Lower lobe of right lung (tissue), 2 donors: ENCODE measurements around the gene ZRANB2. TPM values are rescaled to one million over a fixed set of nuclear protein-coding genes. Genes with fewer than 3 reads are reported as not detected.

Experiments used
- ATAC-seq, 2 donors: fragments of 200-7000 bp; cut with Tn5 transposase; one replicate each; pipeline ENCODE4 v1.9.1; 2020 to 2022; ENCODE audit warnings: mild to moderate bottlenecking in 2 of 2, moderate library complexity in 2 of 2
- DNase-seq: peaks from one replicate; pipeline ENCODE4 v3.0.0-alpha.2; 2020
- H3K27ac ChIP-seq: fragments of 200-600 bp; one replicate; pipeline ENCODE4 v1.8.0; 2022
- H3K27me3 ChIP-seq: fragments of 200-600 bp; one replicate; pipeline ENCODE4 v1.8.0; 2022; ENCODE audit warnings: low read depth
- H3K36me3 ChIP-seq: fragments of 200-600 bp; one replicate; pipeline ENCODE4 v1.8.0; 2022; ENCODE audit warnings: mild to moderate bottlenecking
- H3K4me1 ChIP-seq: fragments of 200-600 bp; one replicate; pipeline ENCODE4 v1.8.0; 2022
- H3K4me3 ChIP-seq: fragments of 200-600 bp; one replicate; pipeline ENCODE4 v1.8.0; 2022; ENCODE audit warnings: mild to moderate bottlenecking
- H3K9me3 ChIP-seq: fragments of 200-600 bp; one replicate; pipeline ENCODE4 v1.8.0; 2022
- intact Hi-C: fragments of 100-400 bp; cut with DNase I; formaldehyde crosslinking; loops from one replicate; pipeline ENCODE4 v1.11.0; 2022
- total RNA-seq: library from RNA; stranded (reverse); fragmentation: NEBNext Ultra II Directional; extraction: Animal tissue kit (Norgen Biotek cat#: 25700); gene quantifications from one replicate; pipeline ENCODE4 v1.2.1, GENCODE V29; 2021
- TF ChIP-seq, protein P1 (sequence below): fragments of 200-600 bp; IDR thresholded peaks from one replicate; pipeline ENCODE4 v1.8.0; 2022; ENCODE audit warnings: antibody characterized with exemption, mild to moderate bottlenecking
- donor health status: DM: no; HTN: yes; CAD: no; lungs with severe emphysema.

ZRANB2 gene
- total RNA-seq, 1 donor from 2014 or later = 85.2 TPM

DNA sequence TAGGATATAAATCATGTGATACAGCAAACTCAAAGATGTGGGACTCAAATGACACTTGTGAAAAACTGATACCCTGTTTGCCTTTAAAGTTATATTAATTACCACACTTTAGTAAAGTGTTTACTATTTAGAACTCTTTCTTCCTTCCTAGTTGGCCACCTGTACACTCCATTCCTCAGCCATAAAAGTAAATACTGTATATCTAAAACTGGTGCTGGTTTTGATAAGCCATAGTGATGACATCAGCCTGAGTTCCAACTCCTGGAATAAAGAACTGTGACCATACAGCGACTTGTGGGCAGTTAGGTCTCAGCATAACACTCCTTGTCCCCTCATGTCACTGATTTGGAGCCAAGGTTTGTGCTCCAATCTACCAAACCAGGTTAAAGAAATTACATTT, 36.0 kb downstream of the ZRANB2 start:
- H3K4me3 ChIP-seq = no peak overlapping the region
- H3K27ac ChIP-seq = no peak overlapping the region
- H3K9me3 ChIP-seq = no peaks in the 10 kb centered on the region
- TF ChIP-seq, protein P1, sequence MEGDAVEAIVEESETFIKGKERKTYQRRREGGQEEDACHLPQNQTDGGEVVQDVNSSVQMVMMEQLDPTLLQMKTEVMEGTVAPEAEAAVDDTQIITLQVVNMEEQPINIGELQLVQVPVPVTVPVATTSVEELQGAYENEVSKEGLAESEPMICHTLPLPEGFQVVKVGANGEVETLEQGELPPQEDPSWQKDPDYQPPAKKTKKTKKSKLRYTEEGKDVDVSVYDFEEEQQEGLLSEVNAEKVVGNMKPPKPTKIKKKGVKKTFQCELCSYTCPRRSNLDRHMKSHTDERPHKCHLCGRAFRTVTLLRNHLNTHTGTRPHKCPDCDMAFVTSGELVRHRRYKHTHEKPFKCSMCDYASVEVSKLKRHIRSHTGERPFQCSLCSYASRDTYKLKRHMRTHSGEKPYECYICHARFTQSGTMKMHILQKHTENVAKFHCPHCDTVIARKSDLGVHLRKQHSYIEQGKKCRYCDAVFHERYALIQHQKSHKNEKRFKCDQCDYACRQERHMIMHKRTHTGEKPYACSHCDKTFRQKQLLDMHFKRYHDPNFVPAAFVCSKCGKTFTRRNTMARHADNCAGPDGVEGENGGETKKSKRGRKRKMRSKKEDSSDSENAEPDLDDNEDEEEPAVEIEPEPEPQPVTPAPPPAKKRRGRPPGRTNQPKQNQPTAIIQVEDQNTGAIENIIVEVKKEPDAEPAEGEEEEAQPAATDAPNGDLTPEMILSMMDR = no peak
- intact Hi-C loops = loop anchor here (5.0 kb wide), 1 partner anchor 358 kb away; no protein-coding TSS in a partner anchor
- H3K27me3 ChIP-seq = peaks cover 27% of the 10 kb centered on the region
- no peaks in the 10 kb centered on the region for H3K36me3 ChIP-seq
- H3K4me1 ChIP-seq = peaks cover 19% of the 10 kb centered on the region
- ATAC-seq = no peak
- DNase-seq = no peak

DNA sequence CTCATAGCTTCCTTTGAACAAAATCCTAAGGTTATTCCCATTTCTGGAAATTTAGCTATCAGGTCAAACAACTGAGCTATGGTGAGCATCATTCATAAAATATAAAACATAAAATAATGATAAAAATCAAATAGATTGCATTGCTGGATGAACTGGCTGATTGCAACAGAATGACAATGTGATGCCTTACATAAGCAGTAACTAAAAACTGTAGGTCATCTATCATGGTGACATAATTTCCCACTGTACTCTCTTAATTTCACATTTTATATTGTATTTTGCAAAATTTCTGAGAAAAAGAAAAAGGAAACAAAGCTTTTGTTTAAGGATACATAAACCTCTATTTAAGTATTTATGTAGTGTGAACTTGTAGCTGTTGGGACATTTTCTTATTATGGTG, 37.8 kb downstream of the ZRANB2 start:
- no peaks in the 10 kb centered on the region for H3K9me3 ChIP-seq
- no peak for ATAC-seq
- TF ChIP-seq, protein P1 = no peak
- no peaks in the 10 kb centered on the region for H3K36me3 ChIP-seq
- no peak for DNase-seq
- H3K27ac ChIP-seq = no peak overlapping the region
- peaks cover 18% of the 10 kb centered on the region for H3K4me1 ChIP-seq
- intact Hi-C loops = no loop called here
- no peak overlapping the region for H3K4me3 ChIP-seq
- H3K27me3 ChIP-seq = peaks cover 19% of the 10 kb centered on the region

DNA sequence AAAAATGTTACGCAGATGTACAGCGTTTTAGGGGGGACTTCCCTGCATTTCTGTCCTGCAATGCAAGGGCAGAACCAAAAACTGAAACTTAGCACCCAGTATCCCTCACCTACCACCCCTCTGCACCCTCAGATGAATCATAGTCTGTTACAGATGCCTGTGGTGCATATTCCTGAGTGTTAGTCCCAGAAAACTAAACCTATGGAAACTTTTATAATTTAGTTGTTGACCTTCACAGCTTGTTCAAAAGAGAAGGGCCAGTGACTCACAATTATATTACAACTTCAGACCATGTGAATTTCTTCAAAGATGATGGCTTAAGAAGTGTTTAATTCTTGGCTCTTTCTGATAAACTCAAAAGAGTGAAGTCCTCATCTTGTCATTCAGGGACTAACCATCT, 39.0 kb downstream of the ZRANB2 start:
- DNase-seq = no peak
- Histone ChIP-seq H3K36me3 (no peaks in the 10 kb centered on the region), H3K9me3 (no peaks in the 10 kb centered on the region), H3K4me1 (peaks cover 6% of the 10 kb centered on the region), H3K27me3 (peaks cover 6% of the 10 kb centered on the region), H3K27ac (no peak overlapping the region), H3K4me3 (no peak overlapping the region)
- TF ChIP-seq, protein P1 = no peak
- intact Hi-C loops = no loop called here
- no peak for ATAC-seq

DNA sequence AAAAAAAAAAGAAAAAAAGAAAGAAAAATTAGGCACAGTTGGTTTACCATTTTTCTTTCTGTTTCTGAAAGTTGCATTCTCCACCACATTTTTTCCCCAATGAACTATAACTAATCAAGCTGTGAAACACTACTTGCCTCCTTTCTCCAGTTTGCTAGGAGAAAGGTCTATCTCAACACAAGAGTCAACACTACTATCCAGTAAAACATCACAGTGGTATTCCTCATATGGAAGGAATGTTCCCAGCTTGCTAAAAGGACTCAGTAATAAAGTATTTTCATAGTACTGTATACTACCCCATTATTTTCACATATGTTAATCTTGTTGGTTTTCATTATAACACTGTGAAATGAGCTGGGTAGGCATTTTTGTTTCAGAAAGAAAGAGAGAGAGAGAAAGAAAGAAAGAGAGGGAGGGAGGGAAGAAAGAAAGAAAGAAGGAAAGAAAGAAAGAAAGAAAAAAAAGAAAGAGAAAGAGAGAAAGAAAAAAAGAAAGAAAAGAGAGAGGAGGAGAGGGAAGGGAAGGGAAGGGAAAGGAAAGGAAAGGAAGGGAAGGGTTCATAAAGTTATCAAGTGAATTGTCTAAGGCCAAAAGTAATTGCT, 41.1 kb downstream of the ZRANB2 start:
- TF ChIP-seq, protein P1 = no peak
- intact Hi-C loops = no loop called here
- Histone ChIP-seq H3K36me3 (no peaks in the 10 kb centered on the region), H3K27me3 (no peaks in the 10 kb centered on the region), H3K4me3 (no peak overlapping the region), H3K9me3 (no peaks in the 10 kb centered on the region), H3K27ac (no peak overlapping the region), H3K4me1 (no peaks in the 10 kb centered on the region)
- no peak for DNase-seq
- no peak for ATAC-seq

DNA sequence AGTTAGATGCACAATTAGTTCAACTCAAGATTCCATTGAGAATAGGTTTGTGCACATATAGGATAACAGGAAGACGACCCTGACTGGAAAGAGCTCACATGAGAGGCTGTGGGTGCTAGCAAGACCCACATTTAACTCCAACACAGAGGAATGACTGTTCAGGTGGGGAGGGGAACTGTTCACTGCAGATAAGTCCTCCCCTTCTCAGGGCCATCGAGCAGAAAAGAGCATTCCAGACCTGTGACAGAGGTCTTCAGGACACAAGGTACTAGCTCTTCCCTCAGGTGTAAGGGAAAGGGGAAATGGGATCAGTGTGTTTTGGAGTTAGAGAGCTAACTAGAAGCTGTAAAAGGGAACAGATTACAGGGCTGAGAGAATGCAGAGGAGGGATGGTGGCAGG, 41.9 kb downstream of the ZRANB2 start:
- Histone ChIP-seq H3K27ac (no peak overlapping the region), H3K9me3 (no peaks in the 10 kb centered on the region), H3K27me3 (no peaks in the 10 kb centered on the region), H3K36me3 (no peaks in the 10 kb centered on the region), H3K4me3 (no peak overlapping the region), H3K4me1 (no peaks in the 10 kb centered on the region)
- ATAC-seq (no peak), DNase-seq (no peak)
- intact Hi-C loops = no loop called here
- TF ChIP-seq, protein P1 = no peak
